ENCODE results near the gene RHBDL2. TPM values are rescaled to one million over a fixed set of nuclear protein-coding genes. Genes with fewer than 3 reads are reported as not detected.
"Not testable (repeated sequence)": the region's sequence is repeated elsewhere in the genome, so short reads cannot be mapped to it uniquely, and the experiment has no call there.

Gene RHBDL2
- total RNA-seq: not detected

GRCh38 chr1:38941527-38942019 lies at the start of gene RHBDL2:
RHBDL2 (minus strand) TSS chr1:38941830; CDS start chr1:38919212, 22,618 bp downstream.
- no peak for DNase-seq

- peak; percentile 99 for DNase-seq
Observed at GRCh38 chr1:38990738-38991637, 49.4 kb upstream of the RHBDL2 start, which contains the start of gene AKIRIN1. AKIRIN1 (plus strand) TSS chr1:38991276; CDS start chr1:38991381, 105 bp downstream.

GRCh38 chr1:38990386-38990737 lies 48.7 kb upstream of the RHBDL2 start:
- no peak for DNase-seq

GRCh38 chr1:38989979-38990378 lies 48.3 kb upstream of the RHBDL2 start:
- DNase-seq: no peak

GRCh38 chr1:38979380-38979779 lies 37.8 kb upstream of the RHBDL2 start:
- not testable (repeated sequence) for DNase-seq

- not testable (repeated sequence) for DNase-seq
Observed at GRCh38 chr1:38978245-38978542, 36.6 kb upstream of the RHBDL2 start.

GRCh38 chr1:38977399-38978244 lies 36.0 kb upstream of the RHBDL2 start:
- not testable (repeated sequence) for DNase-seq

- no peak for DNase-seq
Observed at GRCh38 chr1:38973659-38974437, 32.2 kb upstream of the RHBDL2 start.

GRCh38 chr1:38973145-38973544 lies 31.5 kb upstream of the RHBDL2 start:
- DNase-seq: not testable (repeated sequence)

- no peak for DNase-seq
Observed at GRCh38 chr1:38964140-38964548, 22.5 kb upstream of the RHBDL2 start.

- no peak for DNase-seq
Observed at GRCh38 chr1:38962560-38962959, 20.9 kb upstream of the RHBDL2 start.

GRCh38 chr1:38962113-38962512 lies 20.5 kb upstream of the RHBDL2 start:
- no peak for DNase-seq

GRCh38 chr1:38958967-38959366 lies 17.3 kb upstream of the RHBDL2 start:
- DNase-seq: no peak

- no peak for DNase-seq
Observed at GRCh38 chr1:38953433-38953860, 11.8 kb upstream of the RHBDL2 start.

GRCh38 chr1:38950553-38950952 lies 8.9 kb upstream of the RHBDL2 start:
- DNase-seq: no peak

GRCh38 chr1:38944547-38944946 lies 2.9 kb upstream of the RHBDL2 start:
- DNase-seq: no peak

- DNase-seq: no peak
Observed at GRCh38 chr1:38942664-38943428, 1.2 kb upstream of the RHBDL2 start.

- DNase-seq: no peak
Observed at GRCh38 chr1:38941093-38941492, 537 bp downstream of the RHBDL2 start.

- no peak for DNase-seq
Observed at GRCh38 chr1:38940339-38941047, 1.1 kb downstream of the RHBDL2 start.

- no peak for DNase-seq
Observed at GRCh38 chr1:38938722-38939260, 2.8 kb downstream of the RHBDL2 start.

GRCh38 chr1:38932571-38932970 lies 9.1 kb downstream of the RHBDL2 start:
- no peak for DNase-seq
